HL-60/S4 (cell line): ENCODE data around the gene CXCR5.

Experiments used
- in situ Hi-C: fragments of 300-500 bp; cut with MboI; formaldehyde crosslinking; loops from 2 replicates; pipeline ENCODE4 v1.14.3; 2022; ENCODE audit warnings: low sequenced_read_pairs

Gene CXCR5

DNA sequence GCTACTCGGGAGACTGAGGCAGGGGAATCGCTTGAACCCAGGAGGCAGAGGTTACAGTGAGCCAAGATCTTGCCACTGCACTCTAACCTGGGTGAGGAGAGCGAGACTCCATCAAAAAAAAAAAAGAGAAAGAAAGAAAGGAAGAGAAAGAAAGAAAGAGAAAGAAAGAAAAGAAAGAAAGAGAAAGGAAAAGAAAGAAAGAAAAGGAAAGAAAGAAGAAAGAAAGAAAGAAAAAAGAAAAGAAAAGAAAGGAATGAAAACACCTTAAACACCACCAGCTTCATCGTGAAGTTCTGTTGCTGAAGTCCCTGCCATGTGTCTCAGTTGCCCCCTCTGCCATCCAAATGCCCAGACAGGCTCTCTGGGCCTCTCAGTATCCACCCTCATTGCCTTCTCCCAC, 9.9 kb upstream of the CXCR5 start:
- in situ Hi-C loops = no loop called here

DNA sequence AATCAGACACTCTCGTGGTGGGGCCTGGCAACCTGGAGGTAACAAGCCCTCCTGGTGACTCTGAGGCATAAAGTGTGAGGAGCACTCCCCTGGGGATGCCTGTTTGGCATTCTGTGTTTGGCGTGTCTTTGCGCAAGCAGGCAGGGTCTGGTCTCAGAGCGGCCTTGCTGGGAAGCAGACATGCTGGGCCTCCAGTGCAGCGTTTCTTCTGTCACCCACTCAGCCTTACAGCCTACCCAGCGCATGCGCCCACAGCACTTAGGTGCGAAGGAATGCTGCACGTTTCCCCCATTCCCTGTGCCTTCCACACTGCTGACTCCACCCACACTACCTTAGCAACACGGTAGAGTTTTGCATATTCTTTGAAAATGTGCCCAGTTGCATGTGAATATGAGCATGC, 7.4 kb upstream of the CXCR5 start:
- in situ Hi-C loops = no loop called here

DNA sequence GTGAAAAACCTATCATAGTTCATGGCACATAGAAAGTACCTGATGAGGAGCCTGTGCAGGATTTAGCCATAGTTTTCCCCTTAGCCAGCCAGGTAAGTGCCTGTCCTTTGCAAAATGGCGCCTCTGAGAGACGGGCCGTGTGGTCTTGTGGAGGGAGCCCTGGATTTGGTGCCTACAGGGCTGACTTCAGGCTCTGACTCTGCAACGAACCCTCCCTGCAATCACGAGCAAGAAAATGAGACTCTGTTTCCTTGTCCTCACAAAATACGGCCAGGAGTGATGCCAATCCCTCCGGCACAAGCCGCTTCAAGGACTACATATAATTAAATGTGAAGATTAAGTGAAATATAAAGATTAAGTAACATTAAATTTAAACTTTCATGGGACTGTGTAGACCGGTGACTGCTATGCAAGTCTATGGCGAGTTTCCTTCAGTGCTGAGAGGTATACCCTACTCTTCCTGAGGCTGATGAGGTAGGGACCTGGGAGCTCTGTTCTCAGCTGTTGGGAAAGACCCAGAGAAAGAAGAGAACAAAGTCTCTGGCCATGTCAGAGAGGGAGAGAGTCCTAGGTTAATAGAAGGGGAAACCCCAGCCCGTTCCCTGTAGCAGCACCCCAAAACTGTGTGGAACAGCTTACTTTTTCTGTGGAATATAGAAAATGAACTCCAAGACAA, 6.1 kb upstream of the CXCR5 start:
- in situ Hi-C loops = no loop called here

DNA sequence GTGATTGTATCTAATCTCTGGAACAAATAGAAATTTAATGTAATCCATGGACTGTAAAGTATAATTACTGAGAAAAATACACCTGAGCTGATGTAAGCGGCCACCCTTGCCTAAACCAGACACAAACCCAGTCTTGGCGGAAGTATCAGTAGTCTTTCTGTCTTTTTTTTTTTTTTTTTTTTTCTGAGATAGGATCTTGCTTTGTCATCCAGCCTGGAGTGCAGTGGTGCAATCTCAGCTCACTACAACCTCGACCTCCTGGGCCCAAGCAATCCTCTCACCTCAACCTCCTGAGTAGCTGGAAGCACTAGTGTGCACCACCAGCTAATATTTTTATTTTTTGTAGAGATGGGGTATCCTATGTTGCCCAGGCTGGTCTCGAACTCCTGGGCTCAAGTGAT, 5.5 kb upstream of the CXCR5 start:
- in situ Hi-C loops = no loop called here

DNA sequence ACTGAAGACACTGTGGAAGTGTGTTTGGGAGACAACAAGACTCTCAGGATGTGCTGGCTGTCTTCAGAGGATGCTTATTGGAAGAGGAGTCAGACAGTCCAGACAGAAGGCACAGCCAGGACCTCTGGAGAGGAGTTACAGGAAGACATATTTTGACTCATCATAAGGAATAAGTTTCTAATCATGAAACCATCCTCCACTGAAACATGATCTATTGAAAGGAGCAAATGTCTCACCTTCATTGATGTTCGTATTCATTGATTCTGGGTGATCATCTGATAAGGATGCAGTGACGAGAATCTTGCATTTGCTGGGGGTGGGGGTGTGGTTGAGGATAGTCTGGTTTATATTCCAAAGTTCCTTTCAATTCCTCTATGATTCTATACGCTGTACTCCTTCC, 2.5 kb upstream of the CXCR5 start:
- in situ Hi-C loops = no loop called here

DNA sequence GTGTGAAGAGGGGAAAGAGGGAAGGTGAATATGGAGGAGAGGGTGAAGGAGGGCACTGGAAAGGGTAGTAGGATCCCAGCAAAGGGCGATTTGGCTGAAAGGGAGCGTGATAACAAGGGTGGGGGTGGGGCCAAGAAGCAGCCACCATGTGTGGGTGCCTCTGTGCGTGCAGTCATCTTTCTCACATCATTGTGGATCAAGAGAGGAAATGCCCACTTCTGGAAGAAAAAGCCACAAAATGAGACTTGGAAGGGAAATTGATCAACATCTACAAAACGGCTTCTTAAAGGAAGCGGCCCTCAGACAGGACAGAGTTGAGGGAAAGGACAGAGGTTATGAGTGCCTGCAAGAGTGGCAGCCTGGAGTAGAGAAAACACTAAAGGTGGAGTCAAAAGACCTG, 1.2 kb upstream of the CXCR5 start:
- in situ Hi-C loops = no loop called here

DNA sequence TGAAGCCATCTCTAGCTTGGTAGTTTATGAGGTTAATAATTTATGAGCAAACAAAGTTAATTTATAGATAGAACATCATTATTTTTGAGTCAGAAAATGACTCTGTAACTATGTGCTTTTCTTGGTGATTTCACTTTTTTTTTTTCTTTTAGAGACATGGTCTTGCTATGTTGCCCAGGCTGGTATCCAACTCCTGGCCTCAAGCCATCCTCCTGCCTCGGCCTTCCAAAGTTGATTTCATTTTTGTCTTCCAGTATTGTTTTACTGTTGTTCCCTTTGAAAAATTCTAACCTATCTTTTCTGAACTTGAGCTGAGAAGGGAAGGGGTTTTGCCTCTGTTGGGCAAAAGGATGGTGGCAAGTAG, 706 bp upstream of the CXCR5 start:
- in situ Hi-C loops = no loop called here

DNA sequence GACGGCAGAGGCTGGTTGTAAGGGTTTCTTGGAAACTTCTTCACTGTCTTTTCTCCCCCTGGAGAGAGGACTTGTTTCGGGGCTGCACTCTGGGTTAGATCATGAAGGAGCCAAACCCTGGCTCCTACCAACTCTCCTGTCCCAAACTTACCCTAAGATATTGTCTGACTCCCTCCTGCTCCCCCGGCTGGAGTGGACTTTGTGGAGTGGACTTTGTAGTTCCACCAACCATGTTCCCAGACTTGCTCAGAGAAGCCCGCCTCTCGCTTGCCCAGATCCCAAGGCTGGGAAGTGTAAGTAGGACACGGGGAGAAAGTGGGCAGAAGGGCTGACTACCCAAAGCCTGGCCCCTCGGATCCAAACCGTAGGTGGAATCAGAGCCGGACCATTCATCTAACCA, 1.2 kb downstream of the CXCR5 start:
- in situ Hi-C loops = no loop called here

DNA sequence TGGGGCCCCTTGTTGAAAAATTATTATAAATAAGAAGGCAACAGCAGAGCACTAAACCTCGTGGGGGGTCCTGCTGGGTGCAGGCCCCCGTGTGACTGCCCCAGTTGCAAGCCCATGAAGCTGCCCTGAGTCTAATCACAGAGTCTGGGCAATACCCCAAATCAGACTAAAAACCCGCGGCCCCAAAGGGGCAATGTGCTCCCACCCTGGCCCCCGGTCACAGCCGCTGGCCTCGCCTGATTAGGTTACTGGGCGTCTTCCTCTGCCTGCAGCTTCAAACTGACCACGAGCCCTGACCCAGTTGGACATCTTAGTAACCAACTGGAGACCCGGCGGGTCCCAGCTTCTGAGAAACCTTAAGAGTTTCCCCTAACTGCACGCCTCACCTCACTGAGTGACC, 1.6 kb downstream of the CXCR5 start:
- in situ Hi-C loops = no loop called here

DNA sequence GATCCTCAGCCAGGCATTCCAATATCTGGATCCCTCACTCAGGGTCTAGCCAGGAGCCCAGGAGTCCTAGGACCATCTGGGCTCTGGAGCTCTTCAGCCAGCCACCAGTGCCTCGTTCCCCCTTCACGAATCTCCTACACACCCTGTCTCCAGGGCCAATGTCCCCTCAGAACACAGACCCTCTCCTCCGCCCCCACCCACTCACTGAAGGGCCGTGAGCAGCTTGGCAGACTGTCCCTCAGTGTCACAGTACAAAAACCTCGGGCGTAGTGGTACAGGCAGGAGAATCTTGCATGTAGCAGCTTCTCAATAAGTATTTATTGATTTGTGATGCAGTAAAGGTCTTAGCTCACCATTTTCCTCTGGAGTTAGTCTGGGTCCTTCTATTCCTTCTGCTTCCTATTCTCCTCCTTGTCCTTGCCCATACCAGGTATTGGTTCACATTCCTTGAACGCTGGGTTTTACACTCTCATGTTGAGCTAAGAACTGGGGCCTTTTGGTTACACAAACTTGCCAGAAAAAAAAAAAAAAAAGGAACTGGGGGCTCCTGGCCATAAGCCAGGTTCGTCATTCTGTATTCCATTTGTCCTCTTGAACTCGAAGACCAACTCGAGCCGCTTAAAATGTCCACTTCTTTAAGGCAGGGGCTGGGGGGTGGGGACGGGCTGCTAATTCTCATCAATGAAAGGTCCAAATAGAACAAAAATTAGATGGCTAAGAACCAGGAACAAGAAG, 2.3 kb downstream of the CXCR5 start:
- in situ Hi-C loops = no loop called here

DNA sequence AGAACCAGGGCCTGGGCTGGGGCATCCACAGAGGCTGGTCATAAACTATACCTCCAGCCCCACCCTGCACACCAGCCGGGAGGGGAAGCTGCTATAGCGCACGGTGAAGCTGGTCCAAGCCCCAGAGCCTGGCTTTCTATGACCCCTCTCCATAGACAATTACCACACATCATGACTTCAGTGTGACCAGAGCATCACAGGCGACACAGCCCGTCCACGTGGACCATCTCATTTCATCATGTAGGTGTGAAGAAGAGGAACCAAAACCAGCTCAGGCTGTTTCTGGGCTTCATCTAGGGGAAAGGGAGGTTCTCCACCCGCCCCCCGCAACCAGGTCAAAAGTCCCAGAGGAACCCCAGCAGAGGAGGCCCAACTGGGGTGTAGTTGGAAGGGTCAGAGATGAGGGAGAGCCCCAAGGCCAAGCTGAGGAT, 3.0 kb downstream of the CXCR5 start:
- in situ Hi-C loops = no loop called here

DNA sequence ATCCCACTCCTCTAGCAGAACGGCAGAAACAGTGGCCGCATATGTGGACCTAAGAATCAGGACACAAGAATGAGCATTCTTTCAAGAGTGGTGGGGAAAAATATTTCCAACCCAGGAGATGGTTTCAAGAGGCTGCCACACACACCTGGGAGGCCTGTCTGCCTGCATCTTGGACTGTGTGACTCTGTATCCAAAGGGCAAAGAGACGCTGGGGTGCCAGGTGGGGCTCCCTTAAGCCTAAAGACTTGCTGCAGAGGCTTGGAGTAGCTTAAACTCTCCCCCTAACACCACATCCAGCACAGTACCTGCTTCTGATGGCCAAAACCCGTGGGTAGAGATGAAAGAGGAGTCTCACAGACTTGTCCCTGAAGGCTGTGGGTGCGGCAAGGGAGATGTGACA, 3.5 kb downstream of the CXCR5 start:
- in situ Hi-C loops = no loop called here

DNA sequence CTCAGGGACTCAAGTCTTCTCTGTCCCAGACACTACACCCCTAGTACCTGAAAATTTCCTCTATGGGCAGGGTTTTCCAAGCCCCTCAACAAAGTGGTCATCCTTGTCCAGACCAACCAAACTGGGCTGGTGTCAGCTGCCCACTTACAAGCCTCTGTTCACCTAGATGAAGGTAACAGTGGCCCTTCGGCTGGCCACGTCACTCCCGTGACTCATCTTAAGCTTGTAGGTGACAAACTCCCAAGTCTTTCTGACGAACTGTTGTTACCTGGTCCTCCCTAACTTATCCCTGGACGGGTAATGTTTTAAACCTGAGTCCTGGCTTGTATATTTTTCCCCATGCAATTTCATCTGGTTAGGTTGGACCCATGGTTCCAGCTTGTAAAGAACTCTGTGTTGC, 4.7 kb downstream of the CXCR5 start:
- in situ Hi-C loops = no loop called here

DNA sequence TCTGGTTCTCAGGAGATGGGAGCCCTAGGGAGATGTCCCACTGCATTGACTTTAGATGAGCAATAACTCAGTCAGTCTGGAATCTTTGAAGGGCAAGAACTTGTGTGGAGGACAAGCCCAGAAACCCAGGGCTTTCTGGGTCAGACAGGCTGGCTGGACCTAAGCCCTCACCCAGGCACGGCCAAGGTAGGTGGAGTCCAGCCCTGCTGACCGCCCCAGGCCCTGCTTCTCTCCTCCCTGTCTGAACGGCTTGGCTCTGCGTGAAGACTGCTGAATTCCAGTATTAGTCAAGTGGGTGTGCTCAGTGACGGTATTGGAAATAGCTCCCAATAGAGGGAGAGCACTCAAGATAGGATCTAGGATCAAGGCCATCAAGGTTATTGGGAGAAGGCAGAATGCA, 6.1 kb downstream of the CXCR5 start:
- in situ Hi-C loops = no loop called here

DNA sequence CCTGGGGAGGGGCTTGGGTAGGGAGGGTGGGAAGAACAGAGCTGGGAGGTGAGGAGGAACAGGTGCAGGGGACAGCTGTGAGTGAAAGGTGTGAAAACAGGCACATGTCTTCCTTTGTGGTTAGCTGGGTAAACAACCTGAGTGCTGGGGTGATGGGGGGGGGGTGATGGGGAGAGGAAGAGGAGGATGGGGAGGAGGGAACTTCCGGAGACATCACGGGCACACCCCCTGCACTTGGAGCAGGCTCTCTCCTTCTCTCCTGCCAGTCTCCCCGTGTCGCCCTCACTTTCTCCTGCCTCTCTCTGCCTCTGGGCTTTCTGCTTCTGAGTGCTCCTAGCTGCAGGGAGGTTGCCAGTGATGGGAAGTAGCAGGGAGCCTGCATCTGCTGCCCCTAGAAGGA, 8.8 kb downstream of the CXCR5 start:
- in situ Hi-C loops = no loop called here

DNA sequence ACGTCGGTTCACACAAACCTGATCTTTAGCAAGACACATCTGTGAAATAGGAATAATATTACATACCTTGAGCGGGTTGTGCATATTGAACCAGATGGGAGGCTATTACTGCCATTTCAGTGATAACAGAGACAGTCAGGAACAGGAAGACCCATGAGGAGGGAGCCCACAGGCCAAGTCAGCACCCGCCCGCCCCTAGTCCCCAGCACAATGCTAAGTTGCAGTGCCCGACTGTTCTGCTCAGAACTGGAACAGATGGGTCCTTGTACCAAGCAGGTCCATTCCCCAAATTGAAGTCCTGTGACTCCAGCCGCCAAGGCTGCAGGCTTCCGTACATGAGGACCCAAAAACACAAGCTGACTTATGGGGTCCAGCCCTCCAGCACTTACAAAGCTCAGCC, 9.3 kb downstream of the CXCR5 start:
- in situ Hi-C loops = no loop called here

DNA sequence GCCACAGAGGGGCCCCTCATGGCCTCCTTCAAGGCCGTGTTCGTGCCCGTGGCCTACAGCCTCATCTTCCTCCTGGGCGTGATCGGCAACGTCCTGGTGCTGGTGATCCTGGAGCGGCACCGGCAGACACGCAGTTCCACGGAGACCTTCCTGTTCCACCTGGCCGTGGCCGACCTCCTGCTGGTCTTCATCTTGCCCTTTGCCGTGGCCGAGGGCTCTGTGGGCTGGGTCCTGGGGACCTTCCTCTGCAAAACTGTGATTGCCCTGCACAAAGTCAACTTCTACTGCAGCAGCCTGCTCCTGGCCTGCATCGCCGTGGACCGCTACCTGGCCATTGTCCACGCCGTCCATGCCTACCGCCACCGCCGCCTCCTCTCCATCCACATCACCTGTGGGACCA, 10.0 kb downstream of the CXCR5 start:
- in situ Hi-C loops = no loop called here

DNA sequence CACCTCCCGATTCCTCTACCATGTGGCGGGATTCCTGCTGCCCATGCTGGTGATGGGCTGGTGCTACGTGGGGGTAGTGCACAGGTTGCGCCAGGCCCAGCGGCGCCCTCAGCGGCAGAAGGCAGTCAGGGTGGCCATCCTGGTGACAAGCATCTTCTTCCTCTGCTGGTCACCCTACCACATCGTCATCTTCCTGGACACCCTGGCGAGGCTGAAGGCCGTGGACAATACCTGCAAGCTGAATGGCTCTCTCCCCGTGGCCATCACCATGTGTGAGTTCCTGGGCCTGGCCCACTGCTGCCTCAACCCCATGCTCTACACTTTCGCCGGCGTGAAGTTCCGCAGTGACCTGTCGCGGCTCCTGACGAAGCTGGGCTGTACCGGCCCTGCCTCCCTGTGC, 10.5 kb downstream of the CXCR5 start:
- in situ Hi-C loops = no loop called here

DNA sequence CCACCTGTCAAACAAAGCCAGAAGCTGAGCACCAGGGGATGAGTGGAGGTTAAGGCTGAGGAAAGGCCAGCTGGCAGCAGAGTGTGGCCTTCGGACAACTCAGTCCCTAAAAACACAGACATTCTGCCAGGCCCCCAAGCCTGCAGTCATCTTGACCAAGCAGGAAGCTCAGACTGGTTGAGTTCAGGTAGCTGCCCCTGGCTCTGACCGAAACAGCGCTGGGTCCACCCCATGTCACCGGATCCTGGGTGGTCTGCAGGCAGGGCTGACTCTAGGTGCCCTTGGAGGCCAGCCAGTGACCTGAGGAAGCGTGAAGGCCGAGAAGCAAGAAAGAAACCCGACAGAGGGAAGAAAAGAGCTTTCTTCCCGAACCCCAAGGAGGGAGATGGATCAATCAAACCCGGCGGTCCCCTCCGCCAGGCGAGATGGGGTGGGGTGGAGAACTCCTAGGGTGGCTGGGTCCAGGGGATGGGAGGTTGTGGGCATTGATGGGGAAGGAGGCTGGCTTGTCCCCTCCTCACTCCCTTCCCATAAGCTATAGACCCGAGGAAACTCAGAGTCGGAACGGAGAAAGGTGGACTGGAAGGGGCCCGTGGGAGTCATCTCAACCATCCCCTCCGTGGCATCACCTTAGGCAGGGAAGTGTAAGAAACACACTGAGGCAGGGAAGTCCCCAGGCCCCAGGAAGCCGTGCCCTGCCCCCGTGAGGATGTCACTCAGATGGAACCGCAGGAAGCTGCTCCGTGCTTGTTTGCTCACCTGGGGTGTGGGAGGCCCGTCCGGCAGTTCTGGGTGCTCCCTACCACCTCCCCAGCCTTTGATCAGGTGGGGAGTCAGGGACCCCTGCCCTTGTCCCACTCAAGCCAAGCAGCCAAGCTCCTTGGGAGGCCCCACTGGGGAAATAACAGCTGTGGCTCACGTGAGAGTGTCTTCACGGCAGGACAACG, 11.7 kb downstream of the CXCR5 start:
- in situ Hi-C loops = no loop called here

DNA sequence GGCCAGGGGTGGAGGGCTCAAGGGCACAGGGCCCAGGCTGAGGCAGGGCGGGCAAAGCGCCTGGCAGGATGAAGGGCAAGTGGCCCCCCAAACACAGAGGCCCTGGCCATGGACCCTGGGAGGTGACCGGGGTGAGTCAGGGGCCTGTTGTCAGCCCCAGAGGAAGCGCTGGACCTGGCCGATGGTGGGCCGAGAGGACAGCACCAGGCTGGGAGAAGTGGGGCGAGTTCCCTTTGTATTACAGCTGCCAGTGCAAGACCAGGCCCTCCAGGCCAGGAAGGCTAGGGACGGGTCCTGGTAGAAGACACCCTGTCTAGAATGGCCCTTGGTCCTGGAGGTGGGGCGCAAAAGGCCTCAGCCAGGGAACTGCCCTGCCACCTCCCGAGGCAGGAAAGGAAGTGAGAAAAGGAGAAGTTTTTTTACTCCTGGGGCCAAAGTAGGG, 12.8 kb downstream of the CXCR5 start:
- in situ Hi-C loops = no loop called here

DNA sequence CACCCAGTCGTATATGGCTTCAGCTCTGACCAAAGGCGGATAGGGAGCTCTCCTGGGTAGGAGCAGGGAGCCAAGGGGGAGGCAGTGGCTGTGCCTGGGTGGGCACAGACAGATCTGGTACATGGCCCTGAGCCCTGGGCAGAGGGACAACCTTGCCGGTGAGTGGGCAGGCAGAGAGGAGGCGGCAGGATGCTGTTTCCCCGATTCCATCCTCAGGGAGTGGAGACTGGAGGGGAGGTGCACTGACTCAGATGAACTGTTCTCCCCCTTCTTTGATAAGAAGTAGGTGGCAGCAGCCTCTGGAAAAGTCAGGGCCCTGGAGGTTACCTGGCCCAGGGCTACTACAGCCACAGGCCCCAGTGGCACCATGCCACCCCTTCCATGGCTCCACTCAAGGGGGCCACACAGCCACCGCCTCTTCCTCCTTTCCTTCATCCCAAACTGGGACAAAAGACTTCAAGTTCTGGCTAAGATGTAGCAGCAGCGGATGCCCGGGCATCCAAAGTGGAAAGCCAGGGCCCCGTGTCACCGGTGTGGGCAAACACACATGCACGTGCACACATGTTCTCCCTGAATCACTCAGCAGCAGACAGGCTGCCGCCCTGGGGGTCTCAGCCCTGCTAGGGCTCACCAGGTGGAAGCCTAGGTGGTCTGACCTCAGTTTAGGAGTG, 13.4 kb downstream of the CXCR5 start:
- in situ Hi-C loops = no loop called here
